Fibroblast of mammary gland (primary cell): ENCODE data around the gene LINGO1.
A peak's percentile ranks its signal among the peaks of the same experiment; 100 is the strongest.

Experiments used
- DNase-seq: peaks from one replicate; pipeline ENCODE4 v3.0.0-alpha.2; 2010; ENCODE audit warnings: low read depth
- H3K4me3 ChIP-seq: 2 replicates; pipeline ENCODE4 v1.5.1; 2011; ENCODE audit warnings: low read depth, mild to moderate bottlenecking, low read length, moderate library complexity; ENCODE audit not compliant: control insufficient read depth
- TF ChIP-seq, protein P1 (sequence below): conservative IDR thresholded peaks from 2 replicates; pipeline ENCODE4 v1.5.1; 2011; ENCODE audit warnings: low read depth, low read length, inconsistent platforms; ENCODE audit not compliant: control insufficient read depth, insufficient read depth

Gene LINGO1

DNA sequence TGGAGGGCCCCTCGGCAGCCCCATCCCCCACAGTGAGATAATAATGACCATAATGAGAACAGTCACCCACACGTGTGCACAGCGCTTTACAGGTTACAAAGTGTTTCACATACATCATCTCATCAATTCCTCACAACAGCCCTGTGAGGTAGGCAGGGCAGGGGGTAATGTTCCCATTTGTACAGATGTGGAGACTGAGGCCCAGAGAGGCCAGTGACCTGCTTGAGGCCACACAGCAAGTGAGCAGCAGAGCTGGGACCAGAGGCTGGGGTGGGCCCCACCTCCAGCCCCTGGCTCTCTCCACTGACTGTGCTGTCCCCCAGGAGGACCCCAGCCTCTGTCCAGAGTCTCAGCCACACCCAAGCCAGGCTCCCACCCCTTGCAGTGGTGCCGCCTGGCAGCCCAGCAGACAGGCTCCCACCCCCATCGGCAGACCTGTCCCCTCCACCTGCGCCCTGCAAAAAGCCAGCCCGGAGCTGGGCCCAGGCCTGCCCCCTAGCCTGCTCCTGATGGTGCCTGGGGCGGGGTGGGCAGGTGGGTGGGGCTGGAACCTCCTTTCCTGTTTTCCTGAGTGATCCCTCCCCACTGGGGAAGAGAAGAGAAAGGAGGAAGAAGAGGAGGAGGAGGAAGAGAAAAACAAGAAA is 19.6 kb downstream of the LINGO1 start:
- DNase-seq = no peak
- H3K4me3 ChIP-seq = no peak overlapping the region
- TF ChIP-seq, protein P1, sequence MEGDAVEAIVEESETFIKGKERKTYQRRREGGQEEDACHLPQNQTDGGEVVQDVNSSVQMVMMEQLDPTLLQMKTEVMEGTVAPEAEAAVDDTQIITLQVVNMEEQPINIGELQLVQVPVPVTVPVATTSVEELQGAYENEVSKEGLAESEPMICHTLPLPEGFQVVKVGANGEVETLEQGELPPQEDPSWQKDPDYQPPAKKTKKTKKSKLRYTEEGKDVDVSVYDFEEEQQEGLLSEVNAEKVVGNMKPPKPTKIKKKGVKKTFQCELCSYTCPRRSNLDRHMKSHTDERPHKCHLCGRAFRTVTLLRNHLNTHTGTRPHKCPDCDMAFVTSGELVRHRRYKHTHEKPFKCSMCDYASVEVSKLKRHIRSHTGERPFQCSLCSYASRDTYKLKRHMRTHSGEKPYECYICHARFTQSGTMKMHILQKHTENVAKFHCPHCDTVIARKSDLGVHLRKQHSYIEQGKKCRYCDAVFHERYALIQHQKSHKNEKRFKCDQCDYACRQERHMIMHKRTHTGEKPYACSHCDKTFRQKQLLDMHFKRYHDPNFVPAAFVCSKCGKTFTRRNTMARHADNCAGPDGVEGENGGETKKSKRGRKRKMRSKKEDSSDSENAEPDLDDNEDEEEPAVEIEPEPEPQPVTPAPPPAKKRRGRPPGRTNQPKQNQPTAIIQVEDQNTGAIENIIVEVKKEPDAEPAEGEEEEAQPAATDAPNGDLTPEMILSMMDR = no peak

DNA sequence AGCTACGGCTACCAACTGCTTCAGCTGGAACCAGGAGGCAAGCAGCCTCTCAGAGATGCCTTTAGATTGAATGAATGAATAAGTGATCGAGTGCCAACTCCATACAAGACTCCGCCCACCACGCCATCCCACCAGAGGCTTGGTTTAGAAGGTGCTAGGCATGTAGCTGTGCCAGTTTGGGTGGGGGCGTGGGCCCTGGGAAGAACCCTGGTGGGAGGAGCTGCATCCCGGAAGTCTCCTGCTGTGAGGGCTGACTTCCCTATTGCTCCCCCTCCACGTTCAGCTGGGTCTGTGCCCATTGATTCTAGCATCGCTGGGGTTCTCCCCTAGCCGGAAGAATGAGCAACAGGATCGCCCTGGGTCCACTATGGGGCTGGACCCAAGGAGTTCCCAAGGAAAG is 20.9 kb downstream of the LINGO1 start:
- TF ChIP-seq, protein P1 = no peak

DNA sequence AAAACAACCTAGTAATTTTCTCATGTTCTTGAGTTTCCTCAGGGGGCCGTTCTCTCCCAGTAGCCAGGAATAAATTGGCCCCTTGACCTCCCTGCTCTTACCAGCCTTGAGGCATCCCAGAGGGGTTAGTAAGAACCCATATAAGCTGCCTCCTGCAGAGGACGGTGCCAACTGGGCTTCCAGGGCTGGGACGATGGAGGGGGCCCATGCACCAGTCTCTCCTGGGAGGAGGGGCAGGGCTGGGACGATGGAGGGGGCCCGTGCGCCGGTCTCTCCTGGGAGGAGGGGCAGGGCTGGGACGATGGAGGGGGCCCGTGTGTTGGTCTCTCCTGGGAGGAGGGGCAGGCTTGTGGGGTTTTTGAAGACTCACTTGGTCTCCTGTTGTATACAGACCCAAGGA is 22.0 kb downstream of the LINGO1 start:
- no peak for DNase-seq
- H3K4me3 ChIP-seq = no peak overlapping the region
- TF ChIP-seq, protein P1 = no peak

More for the DNA sequence above, 20.9 kb downstream of the LINGO1 start:
- no peak overlapping the region for H3K4me3 ChIP-seq
- DNase-seq = no peak

DNA sequence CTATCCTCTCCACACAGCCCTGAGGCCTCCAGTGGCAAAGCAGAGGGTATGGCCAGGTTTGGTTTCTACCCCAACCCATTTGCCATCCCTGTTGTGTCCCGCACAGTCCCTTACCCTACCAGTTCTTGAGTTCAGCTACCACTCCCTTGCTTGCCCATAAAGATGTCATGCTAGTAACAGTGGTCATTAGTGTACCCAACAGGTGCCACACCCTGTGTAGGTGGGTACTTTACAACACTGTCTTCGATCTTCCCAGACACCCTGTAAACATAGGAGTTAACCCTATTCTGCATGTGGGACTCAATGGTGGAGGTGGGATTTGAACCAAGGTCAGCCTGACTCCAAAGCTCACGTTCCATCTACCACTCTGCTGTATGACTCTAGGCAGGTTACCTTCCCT is 23.2 kb downstream of the LINGO1 start:
- no peak for DNase-seq
- TF ChIP-seq, protein P1 = no peak
- no peak overlapping the region for H3K4me3 ChIP-seq

DNA sequence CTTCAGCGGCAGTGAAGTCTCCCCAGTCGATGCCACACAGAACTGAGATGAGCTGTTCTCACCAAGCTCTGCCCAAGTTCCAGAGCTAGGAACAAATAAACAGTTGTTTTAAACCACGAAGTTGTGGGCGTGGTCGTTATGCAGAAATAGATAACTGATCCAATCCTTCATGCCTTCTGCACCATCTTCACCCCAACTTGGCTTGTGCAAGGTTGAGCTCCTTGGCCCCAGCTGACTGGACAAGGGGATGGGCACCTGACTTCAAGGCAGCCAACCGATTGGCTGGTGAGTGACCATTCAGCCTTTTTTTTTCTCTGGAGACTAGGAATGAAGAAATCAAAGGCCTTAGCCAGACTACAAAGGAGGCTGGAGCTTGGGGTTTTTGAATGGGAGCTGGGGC is 23.9 kb downstream of the LINGO1 start:
- no peak overlapping the region for H3K4me3 ChIP-seq
- peak; percentile 16 for DNase-seq
- TF ChIP-seq, protein P1 = no peak

DNA sequence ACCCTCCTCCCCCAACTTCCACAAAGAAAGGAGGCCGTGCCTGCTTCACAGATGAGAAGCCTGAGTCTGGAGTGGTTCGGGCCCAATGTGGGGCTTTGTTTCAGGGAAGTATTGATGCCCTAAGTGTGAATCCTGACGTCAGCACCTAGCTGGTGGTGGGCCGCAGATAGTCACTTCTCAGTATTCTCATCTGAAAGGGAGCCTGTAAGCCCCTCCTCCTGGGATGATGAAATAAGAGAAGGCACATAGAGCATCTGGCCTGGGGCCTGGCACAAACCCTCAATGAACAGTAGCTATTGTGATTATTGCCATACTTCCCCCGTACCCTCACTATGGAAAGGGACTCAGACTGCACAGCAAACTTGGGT is 24.8 kb downstream of the LINGO1 start:
- no peak overlapping the region for H3K4me3 ChIP-seq
- TF ChIP-seq, protein P1 = no peak
- DNase-seq = no peak
